ENCODE data around the gene DNAH8.

DNA sequence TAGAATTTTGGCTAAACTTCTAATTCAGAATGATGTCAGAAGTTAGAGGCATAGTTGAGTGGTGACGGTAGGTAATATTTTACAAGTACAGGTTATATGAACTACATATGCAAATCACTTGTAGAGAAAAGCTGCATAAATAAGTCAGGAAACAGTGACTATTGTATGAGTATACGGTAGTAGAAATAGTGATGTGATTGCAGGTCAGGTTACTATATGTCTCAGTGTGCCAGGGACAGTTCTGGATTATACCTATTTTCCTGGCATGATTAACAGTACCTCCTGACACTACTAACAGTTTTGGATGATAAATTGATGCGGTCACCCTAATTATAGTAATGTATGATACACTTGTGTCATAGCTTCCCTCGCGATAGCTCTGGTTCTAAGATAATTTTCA lies 9.2 kb downstream of the DNAH8 start:
- TF ChIP-seq EZH2 (IDR thresholded peaks at IDR 0.05; ENCODE audit: low read length, unreplicated experiment) = no peak
- TF ChIP-seq, protein P1, sequence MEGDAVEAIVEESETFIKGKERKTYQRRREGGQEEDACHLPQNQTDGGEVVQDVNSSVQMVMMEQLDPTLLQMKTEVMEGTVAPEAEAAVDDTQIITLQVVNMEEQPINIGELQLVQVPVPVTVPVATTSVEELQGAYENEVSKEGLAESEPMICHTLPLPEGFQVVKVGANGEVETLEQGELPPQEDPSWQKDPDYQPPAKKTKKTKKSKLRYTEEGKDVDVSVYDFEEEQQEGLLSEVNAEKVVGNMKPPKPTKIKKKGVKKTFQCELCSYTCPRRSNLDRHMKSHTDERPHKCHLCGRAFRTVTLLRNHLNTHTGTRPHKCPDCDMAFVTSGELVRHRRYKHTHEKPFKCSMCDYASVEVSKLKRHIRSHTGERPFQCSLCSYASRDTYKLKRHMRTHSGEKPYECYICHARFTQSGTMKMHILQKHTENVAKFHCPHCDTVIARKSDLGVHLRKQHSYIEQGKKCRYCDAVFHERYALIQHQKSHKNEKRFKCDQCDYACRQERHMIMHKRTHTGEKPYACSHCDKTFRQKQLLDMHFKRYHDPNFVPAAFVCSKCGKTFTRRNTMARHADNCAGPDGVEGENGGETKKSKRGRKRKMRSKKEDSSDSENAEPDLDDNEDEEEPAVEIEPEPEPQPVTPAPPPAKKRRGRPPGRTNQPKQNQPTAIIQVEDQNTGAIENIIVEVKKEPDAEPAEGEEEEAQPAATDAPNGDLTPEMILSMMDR (conservative IDR thresholded peaks at IDR 0.05; ENCODE audit: low read depth, low read length) = no peak
